Measurements from ENCODE around the gene COMT. TPM values are rescaled to one million over a fixed set of nuclear protein-coding genes. Genes with fewer than 3 reads are reported as not detected.

The COMT gene
- total and polyA plus RNA-seq, 2 of the 4 experiments (the other 2 are of a cell fraction), result 202 to 347 TPM

GRCh38 chr22:19918332-19919106, 23.1 kb upstream of the COMT start (continued):
- TF ChIP-seq RAD21 (IDR thresholded peaks at IDR 0.05; ENCODE audit: low read length), result no peak

GRCh38 chr22:19919701-19920363, 21.7 kb upstream of the COMT start:
- Histone ChIP-seq H2BK120ac (ENCODE audit: low read depth, low read length) (no peak overlapping the region), H4K5ac (ENCODE audit: low read depth, low read length) (no peak overlapping the region), H3K27me3 (ENCODE audit: control insufficient read depth, insufficient read depth, low read length) (no peaks in the 10 kb centered on the region), H3K9me3 (ENCODE audit: control insufficient read depth, insufficient read depth, low read length) (no peaks in the 10 kb centered on the region), H3K18ac (ENCODE audit: low read depth, low read length) (no peak overlapping the region), H3K4me2 (ENCODE audit: low read depth, low read length) (no peak overlapping the region), H3K27ac (ENCODE audit: insufficient read depth, low read length) (no peak overlapping the region), H2AK9ac (replicated peaks; ENCODE audit: low read depth, low read length, poor library complexity) (no peak overlapping the region), H3K23ac (ENCODE audit: low read depth, low read length) (no peak overlapping the region), H3K9me1 (ENCODE audit: insufficient read depth, low read length) (peaks cover 9% of the 10 kb centered on the region; the same call in 1 of the 2 replicates), H2BK15ac (ENCODE audit: low read depth, low read length) (no peak overlapping the region), H3K14ac (replicated peaks; ENCODE audit: low read depth, low read length) (no peak overlapping the region), H2AK5ac (ENCODE audit: low read depth, low read length) (no peak overlapping the region), H2AFZ (replicated peaks; ENCODE audit: low read length, poor library complexity) (no peak overlapping the region), H3K4me1 (ENCODE audit: control insufficient read depth, insufficient read depth, low read length) (no peaks in the 10 kb centered on the region), H4K91ac (ENCODE audit: insufficient read depth, low read depth, low read length) (no peak overlapping the region), H3K4me3 (ENCODE audit: insufficient read depth, low read depth, low read length) (no peak overlapping the region), H3K4ac (ENCODE audit: low read depth, low read length) (no peak overlapping the region), H4K20me1 (ENCODE audit: insufficient read depth, low read length) (no peaks in the 10 kb centered on the region), H3K56ac (ENCODE audit: extremely low read depth, insufficient read depth, low read length) (no peak overlapping the region), H3K9ac (ENCODE audit: low read depth, low read length) (no peak overlapping the region), H3K79me1 (ENCODE audit: low read depth in 1 of 2, low read length in 2 of 2) (peaks cover 0 to 7% of the 10 kb centered on the region in 2 experiments; a peak in 1 of 4 replicates), H3K36me3 (ENCODE audit: control insufficient read depth, insufficient read depth, low read length) (peaks cover 35% of the 10 kb centered on the region), H4K8ac (ENCODE audit: low read depth in 2 of 2, low read length in 2 of 2) (no peak overlapping the region), H2BK20ac (ENCODE audit: low read depth, low read length) (no peak overlapping the region), H2BK5ac (ENCODE audit: low read depth, low read length, poor library complexity, severe bottlenecking) (no peak overlapping the region)
- intact Hi-C loops (cut with micrococcal nuclease) (no loop called here), dilution Hi-C loops (cut with HindIII; ENCODE audit: low sequenced_read_pairs, unreplicated experiment) (no loop called here), in situ Hi-C loops (cut with MboI; ENCODE audit: low sequenced_read_pairs) (no loop called here)
- ATAC-seq (ENCODE audit: low read depth), result no peak
- BruUV-seq (replicated peaks), result no TSS peak
- WGBS, 2 experiments (ENCODE audit: extremely low coverage in 2 of 2, insufficient read length in 1 of 2), result 94% methylated on average over 3 of the region's 13 CpGs; no CpG with 5 or more reads in 1 of the 2 experiments
- TF ChIP-seq BHLHE40 (IDR thresholded peaks at IDR 0.05; ENCODE audit: low read depth, low read length) (no peak), ELK1 (IDR thresholded peaks at IDR 0.05; ENCODE audit: borderline replicate concordance, low read depth, low read length) (no peak), CTCF (conservative IDR thresholded peaks at IDR 0.05; ENCODE audit: low read depth, low read length) (no peak), CHD1 (IDR thresholded peaks at IDR 0.05; ENCODE audit: low read depth, low read length) (no peak), RCOR1 (IDR thresholded peaks at IDR 0.05; ENCODE audit: insufficient replicate concordance, low read length) (no peak)
- ChIA-PET POLR2A (ENCODE audit: unreplicated experiment) (no interaction called here), CTCF (no interaction called here)
- DNase-seq, result no peak
